Naive B cell (primary cell): ENCODE data around the gene TNRC6C. TPM values are rescaled to one million over a fixed set of nuclear protein-coding genes. Genes with fewer than 3 reads are reported as not detected.

Experiments
- ATAC-seq, 2 donors: fragments of 150-1000 bp; cut with Tn5 transposase; 2 replicates each; pipeline ENCODE4 v1.10.0; 2021; ENCODE audit warnings: low read depth in 2 of 2, mild to moderate bottlenecking in 2 of 2, moderate library complexity in 2 of 2
- DNase-seq: peaks from one replicate; pipeline ENCODE4 v3.0.0; 2022
- H3K27ac Mint-ChIP-seq, 6 donors: one replicate each; pipeline ENCODE4 v1.8.0; 2020 to 2022; ENCODE audit warnings: mild to moderate bottlenecking in 6 of 6, mixed read lengths in 6 of 6, moderate library complexity in 5 of 6, inconsistent platforms in 2 of 6
- H3K27me3 Mint-ChIP-seq, 3 donors: one replicate each; pipeline ENCODE4 v1.8.0; 2021 to 2022; ENCODE audit warnings: mixed read lengths in 3 of 3, mild to moderate bottlenecking in 1 of 3
- H3K36me3 Mint-ChIP-seq, 2 donors: one replicate each; pipeline ENCODE4 v1.8.0; 2020 to 2022; ENCODE audit warnings: mixed read lengths in 2 of 2, inconsistent platforms in 1 of 2, mild to moderate bottlenecking in 1 of 2
- H3K4me1 Mint-ChIP-seq, 3 donors: one replicate each; pipeline ENCODE4 v1.8.0; 2020 to 2022; ENCODE audit warnings: mixed read lengths in 3 of 3, inconsistent platforms in 1 of 3, mild to moderate bottlenecking in 1 of 3, moderate library complexity in 1 of 3
- H3K4me3 Mint-ChIP-seq, 8 donors: one replicate each; pipeline ENCODE4 v1.8.0; 2020 to 2022; ENCODE audit warnings: mild to moderate bottlenecking in 8 of 8, mixed read lengths in 8 of 8, moderate library complexity in 8 of 8, inconsistent platforms in 2 of 8
- H3K9me3 Mint-ChIP-seq, 7 donors: one replicate each; pipeline ENCODE4 v1.8.0; 2020 to 2022; ENCODE audit warnings: mixed read lengths in 7 of 7, mild to moderate bottlenecking in 5 of 7, inconsistent platforms in 2 of 7, moderate library complexity in 1 of 7
- polyA plus RNA-seq, 6 donors: library from polyadenylated mRNA; unstranded; fragments of 300-500 nt; fragmentation: Illumina TruSeq; gene quantifications; one replicate each; pipeline ENCODE4 v1.2.3, GENCODE V29; 2021; ENCODE audit warnings: low read depth in 6 of 6

The TNRC6C gene
- polyA plus RNA-seq, 6 donors from 2014 or later = 1.2 to 5.5 (median 2.0) TPM; not detected in 1

GRCh38 chr17:78034429-78035091 lies 76.1 kb downstream of the TNRC6C start:
- Mint-ChIP-seq H3K36me3 (peaks cover 19 to 26% of the 10 kb centered on the region in 2 donors), H3K9me3 (no peaks in the 10 kb centered on the region), H3K27me3 (no peaks in the 10 kb centered on the region), H3K4me3 (no peak overlapping the region), H3K4me1 (peaks cover 3 to 4% (median 3%) of the 10 kb centered on the region in 3 donors), H3K27ac (no peak overlapping the region)
- ATAC-seq (no peak), DNase-seq (no peak)

GRCh38 chr17:78037280-78037679 lies 78.8 kb downstream of the TNRC6C start:
- Mint-ChIP-seq H3K27me3 (no peaks in the 10 kb centered on the region), H3K36me3 (peaks cover 18 to 26% of the 10 kb centered on the region in 2 donors), H3K4me3 (no peak overlapping the region), H3K9me3 (no peaks in the 10 kb centered on the region), H3K27ac (no peak overlapping the region), H3K4me1 (peaks cover 8 to 16% (median 14%) of the 10 kb centered on the region in 3 donors)
- no peak for DNase-seq
- no peak for ATAC-seq

- DNase-seq (no peak), ATAC-seq (no peak)
- H3K9me3 Mint-ChIP-seq = no peaks in the 10 kb centered on the region
- H3K4me3 Mint-ChIP-seq = no peak overlapping the region
- H3K4me1 Mint-ChIP-seq = peaks cover 19 to 21% (median 19%) of the 10 kb centered on the region in 3 donors
- H3K27me3 Mint-ChIP-seq = no peaks in the 10 kb centered on the region
- peaks cover 14 to 22% of the 10 kb centered on the region in 2 donors for H3K36me3 Mint-ChIP-seq
- H3K27ac Mint-ChIP-seq = no peak overlapping the region
Measured at GRCh38 chr17:78038748-78039288, 80.3 kb downstream of the TNRC6C start.

DNA sequence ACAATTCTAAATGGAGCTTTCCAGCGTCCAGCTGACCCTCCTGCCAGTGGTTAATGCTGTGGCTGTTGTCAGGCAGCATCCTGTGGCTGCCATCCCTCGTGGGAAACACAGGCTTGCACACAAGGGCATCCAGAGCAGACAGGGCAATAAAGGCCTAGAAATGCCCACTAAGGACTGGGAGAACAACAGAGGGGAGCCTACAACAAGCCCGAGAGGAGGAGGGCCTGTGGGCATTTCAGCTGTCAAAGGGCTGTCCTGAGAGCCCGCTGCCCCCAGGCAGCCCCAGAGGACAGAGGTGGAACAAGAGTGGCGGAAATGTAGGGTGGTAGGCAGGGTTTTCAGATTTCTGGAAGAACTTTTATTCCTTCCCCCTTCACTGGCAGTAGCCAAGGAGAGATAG lies 81.1 kb downstream of the TNRC6C start:
- no peaks in the 10 kb centered on the region for H3K9me3 Mint-ChIP-seq
- DNase-seq = no peak
- H3K36me3 Mint-ChIP-seq = peaks cover 14 to 18% of the 10 kb centered on the region in 2 donors
- H3K4me3 Mint-ChIP-seq = peak overlapping the region in 2 of 8 donors; percentile 13 to 41
- peak overlapping the region in 4 of 6 donors; percentile 42 to 91 (median 62) for H3K27ac Mint-ChIP-seq
- H3K4me1 Mint-ChIP-seq = peaks cover 19 to 22% (median 19%) of the 10 kb centered on the region in 3 donors
- ATAC-seq = no peak
- H3K27me3 Mint-ChIP-seq = no peaks in the 10 kb centered on the region

GRCh38 chr17:78040440-78041385 lies 82.2 kb downstream of the TNRC6C start:
- DNase-seq = peak; percentile 48
- Mint-ChIP-seq H3K4me3 (peak overlapping the region; percentile 60 to 90 (median 86)), H3K27me3 (no peaks in the 10 kb centered on the region), H3K36me3 (peaks cover 12 to 24% of the 10 kb centered on the region in 2 donors), H3K9me3 (no peaks in the 10 kb centered on the region), H3K27ac (peak overlapping the region in 5 of 6 donors; percentile 56 to 92 (median 82)), H3K4me1 (peaks cover 19 to 28% (median 19%) of the 10 kb centered on the region in 3 donors)
- ATAC-seq = peak; percentile 89 to 92

DNA sequence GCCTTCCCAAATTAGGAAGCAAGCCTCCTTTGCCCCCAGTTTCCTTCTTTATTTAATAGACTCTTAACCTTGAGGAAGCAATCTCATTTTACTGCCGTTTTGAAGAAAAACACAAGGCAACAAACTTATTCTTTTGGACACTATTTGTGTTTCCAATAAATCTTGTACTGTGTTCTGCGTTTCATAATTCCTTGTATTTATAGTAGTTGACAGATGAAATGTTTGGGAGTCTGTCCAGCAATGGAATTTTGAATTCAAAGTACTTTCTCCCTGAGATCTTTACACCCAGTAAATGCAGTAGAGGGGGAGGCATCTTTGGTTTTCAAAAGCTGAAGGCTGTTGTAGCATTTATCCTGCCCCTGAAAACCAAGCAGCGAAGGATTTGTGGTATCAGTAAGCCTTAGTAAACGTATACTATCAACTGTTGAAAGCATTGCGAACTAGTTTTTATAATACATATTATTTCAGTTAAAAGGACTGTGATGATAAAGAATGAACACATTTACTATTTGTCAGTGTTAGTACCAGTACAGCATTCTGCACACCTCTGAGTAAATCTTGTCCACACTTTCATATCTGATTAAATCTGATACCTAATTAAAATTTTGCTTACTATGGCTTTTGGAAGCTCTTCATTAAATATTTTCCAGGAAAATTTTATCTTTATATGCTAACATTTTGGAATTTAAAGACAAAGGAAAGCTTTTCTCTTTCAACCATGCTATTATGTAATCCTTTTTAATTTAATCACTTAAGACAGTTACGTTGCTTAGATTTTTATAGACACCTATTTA lies 83.1 kb downstream of the TNRC6C start:
- peaks cover 8 to 24% of the 10 kb centered on the region in 2 donors for H3K36me3 Mint-ChIP-seq
- H3K9me3 Mint-ChIP-seq = no peaks in the 10 kb centered on the region
- no peaks in the 10 kb centered on the region for H3K27me3 Mint-ChIP-seq
- peak overlapping the region; percentile 60 to 90 (median 86) for H3K4me3 Mint-ChIP-seq
- H3K27ac Mint-ChIP-seq = peak overlapping the region in 5 of 6 donors; percentile 44 to 92 (median 75)
- no peak for DNase-seq
- H3K4me1 Mint-ChIP-seq = peaks cover 19 to 28% (median 21%) of the 10 kb centered on the region in 3 donors
- no peak for ATAC-seq

GRCh38 chr17:78042542-78042941 lies 84.0 kb downstream of the TNRC6C start:
- no peaks in the 10 kb centered on the region for H3K27me3 Mint-ChIP-seq
- DNase-seq = no peak
- H3K27ac Mint-ChIP-seq = peak overlapping the region in 3 of 6 donors; percentile 11 to 89 (median 62)
- H3K9me3 Mint-ChIP-seq = no peaks in the 10 kb centered on the region
- no peak for ATAC-seq
- H3K4me3 Mint-ChIP-seq = no peak overlapping the region
- peaks cover 19 to 28% (median 23%) of the 10 kb centered on the region in 3 donors for H3K4me1 Mint-ChIP-seq
- H3K36me3 Mint-ChIP-seq = peaks cover 10 to 15% of the 10 kb centered on the region in 2 donors

GRCh38 chr17:78043031-78043430 lies 84.5 kb downstream of the TNRC6C start:
- H3K27ac Mint-ChIP-seq = no peak overlapping the region

GRCh38 chr17:78044280-78044835 lies 85.9 kb downstream of the TNRC6C start:
- peak overlapping the region in 1 of 6 donors; percentile 10 for H3K27ac Mint-ChIP-seq
- H3K4me3 Mint-ChIP-seq = no peak overlapping the region
- DNase-seq (no peak), ATAC-seq (no peak)
- no peaks in the 10 kb centered on the region for H3K27me3 Mint-ChIP-seq
- no peaks in the 10 kb centered on the region for H3K9me3 Mint-ChIP-seq
- peaks cover 17 to 20% of the 10 kb centered on the region in 2 donors for H3K36me3 Mint-ChIP-seq
- H3K4me1 Mint-ChIP-seq = peaks cover 18 to 26% (median 22%) of the 10 kb centered on the region in 3 donors

More at GRCh38 chr17:78043031-78043430, 84.5 kb downstream of the TNRC6C start:
- Mint-ChIP-seq H3K9me3 (no peaks in the 10 kb centered on the region), H3K4me1 (peaks cover 19 to 28% (median 23%) of the 10 kb centered on the region in 3 donors), H3K4me3 (no peak overlapping the region), H3K36me3 (peaks cover 10 to 11% of the 10 kb centered on the region in 2 donors), H3K27me3 (no peaks in the 10 kb centered on the region)
- DNase-seq (no peak), ATAC-seq (no peak)

DNA sequence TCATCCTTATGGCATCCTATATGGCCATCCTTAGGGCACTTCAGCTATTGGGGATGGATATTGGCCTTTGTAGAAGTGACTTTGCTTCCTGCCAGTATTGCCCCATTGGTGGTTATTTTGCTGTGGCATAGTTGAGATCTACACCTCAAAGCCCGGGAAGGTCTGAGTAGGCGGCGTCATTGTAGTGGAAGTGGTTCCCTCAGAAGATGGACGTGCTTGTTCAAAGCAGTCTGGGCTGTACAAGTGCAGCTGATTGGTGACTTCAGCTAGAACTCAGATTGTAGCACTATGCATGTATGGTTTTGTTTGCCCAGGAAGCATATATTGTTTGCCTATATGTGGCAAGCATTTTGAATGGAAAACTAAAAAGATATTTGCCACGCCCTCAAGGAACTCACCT lies 86.8 kb downstream of the TNRC6C start:
- H3K4me1 Mint-ChIP-seq = peaks cover 11 to 22% (median 21%) of the 10 kb centered on the region in 3 donors
- H3K4me3 Mint-ChIP-seq = no peak overlapping the region
- no peaks in the 10 kb centered on the region for H3K9me3 Mint-ChIP-seq
- H3K27me3 Mint-ChIP-seq = no peaks in the 10 kb centered on the region
- DNase-seq (no peak), ATAC-seq (no peak)
- H3K27ac Mint-ChIP-seq = no peak overlapping the region
- peaks cover 26 to 29% of the 10 kb centered on the region in 2 donors for H3K36me3 Mint-ChIP-seq

GRCh38 chr17:78046923-78047322 lies 88.4 kb downstream of the TNRC6C start:
- ATAC-seq = no peak
- Mint-ChIP-seq H3K36me3 (peaks cover 39 to 42% of the 10 kb centered on the region in 2 donors), H3K27me3 (no peaks in the 10 kb centered on the region), H3K4me1 (peaks cover 4 to 24% (median 15%) of the 10 kb centered on the region in 3 donors), H3K9me3 (no peaks in the 10 kb centered on the region), H3K27ac (no peak overlapping the region), H3K4me3 (no peak overlapping the region)
- no peak for DNase-seq
